HCT116 (cell line): ENCODE measurements around the gene UNC5C. TPM values are rescaled to one million over a fixed set of nuclear protein-coding genes. Genes with fewer than 3 reads are reported as not detected.

ENCODE experiments used
- ATAC-seq: fragments of 200-7000 bp; cut with Tn5 transposase; 2 replicates; pipeline ENCODE4 v1.9.1; 2020; ENCODE audit warnings: mild to moderate bottlenecking, moderate library complexity
- BruUV-seq: library from RNA; stranded (reverse); fragments of 400-500 nt; replicated peaks from 2 replicates; lab custom pipeline; 2021; lab: Mats Ljungman, UMichigan
- CTCF ChIA-PET: fragments of 300-600 bp; sonication (Branson Sonifier 250); formaldehyde crosslinking; loops from one replicate; lab custom pipeline; 2021; ENCODE audit warnings: antibody characterized with exemption; lab: Charles Lee
- POLR2A ChIA-PET: fragments of 300-600, 350-600 bp; sonication (Branson Sonifier 250); formaldehyde crosslinking; loops from one replicate; lab custom pipeline; 2021; ENCODE audit warnings: antibody characterized with exemption; lab: Charles Lee
- RAD21 ChIA-PET, 2 experiments: fragments of 300-600 bp; sonication (Branson Sonifier 250); formaldehyde crosslinking; loops; one replicate each; lab custom pipeline; 2023; ENCODE audit warnings: low total read pairs in 2 of 2; ENCODE audit not compliant: uncharacterized antibody in 2 of 2, unreplicated experiment in 2 of 2, low non-redundant PET in 1 of 2; lab: Charles Lee
- DNase-seq: peaks from one replicate; pipeline ENCODE4 v3.0.0-alpha.2; 2010; ENCODE audit warnings: low read depth, low spot score
- H2AFZ ChIP-seq: fragments of 200-600 bp; shearing (Covaris generic), sonication (generic); 2 replicates; pipeline ENCODE4 v1.6.1; 2017; ENCODE audit warnings: low read depth, mixed run types, mixed read lengths, antibody characterized with exemption, low read length; ENCODE audit not compliant: poor library complexity, severe bottlenecking
- H3K27ac ChIP-seq: 2 replicates; pipeline ENCODE4 v1.5.1; 2012; ENCODE audit warnings: low read depth, low read length
- H3K27me3 ChIP-seq: fragments of 200-600 bp; sonication (generic); 2 replicates; pipeline ENCODE4 v1.6.1; 2016; ENCODE audit warnings: mixed run types, low read length, mixed read lengths; ENCODE audit not compliant: insufficient read depth
- H3K36me3 ChIP-seq, 2 experiments: fragments of 200-500 bp in 1 of 2; fragments of 200-600 bp in 1 of 2; sonication (Bioruptor generic) in 1 of 2; sonication (generic) in 1 of 2; 2 replicates each; pipeline versions ENCODE4 v1.5.1 to v1.6.1; 2014 to 2016; ENCODE audit warnings: low read length in 2 of 2, inconsistent platforms in 1 of 2, mixed read lengths in 1 of 2, mixed run types in 1 of 2; ENCODE audit not compliant: insufficient read depth in 2 of 2, control insufficient read depth in 1 of 2
- H3K4me1 ChIP-seq, 2 experiments: fragments of 200-600 bp in 1 of 2; sonication (generic) in 1 of 2; 2 replicates each; pipeline versions ENCODE4 v1.5.1 to v1.6.1; 2012 to 2017; ENCODE audit warnings: low read length in 2 of 2, inconsistent platforms in 1 of 2, mild to moderate bottlenecking in 1 of 2, mixed read lengths in 1 of 2, mixed run types in 1 of 2, moderate library complexity in 1 of 2; ENCODE audit not compliant: insufficient read depth in 2 of 2, control insufficient read depth in 1 of 2
- H3K4me2 ChIP-seq: fragments of 200-600 bp; sonication (generic); 2 replicates; pipeline ENCODE4 v1.6.1; 2017; ENCODE audit warnings: mixed run types, low read length, mixed read lengths
- H3K4me3 ChIP-seq, 2 experiments: fragments of 200-600 bp in 1 of 2; sonication (generic) in 1 of 2; replicated peaks in 1 of 2; 2 replicates each; pipeline ENCODE4 v1.5.1; 2011 to 2016; ENCODE audit warnings: low read length in 2 of 2, control low read depth in 1 of 2, low read depth in 1 of 2, mild to moderate bottlenecking in 1 of 2, mixed read lengths in 1 of 2, mixed run types in 1 of 2
- H3K79me2 ChIP-seq: fragments of 200-600 bp; sonication (generic); 2 replicates; pipeline ENCODE4 v1.6.1; 2017; ENCODE audit warnings: mild to moderate bottlenecking, mixed run types, low read length, moderate library complexity, mixed read lengths; ENCODE audit not compliant: insufficient read depth
- H3K9ac ChIP-seq: fragments of 200-600 bp; sonication (generic); 2 replicates; pipeline ENCODE4 v1.6.1; 2016; ENCODE audit warnings: low read length, mixed read lengths
- H3K9me2 ChIP-seq: fragments of 200-600 bp; sonication (generic), shearing (Covaris generic); 2 replicates; pipeline ENCODE4 v1.6.1; 2017; ENCODE audit warnings: mixed run types, mild to moderate bottlenecking, moderate library complexity; ENCODE audit not compliant: insufficient read depth
- H3K9me3 ChIP-seq, 2 experiments: fragments of 200-500 bp in 1 of 2; fragments of 200-600 bp in 1 of 2; sonication (Bioruptor generic) in 1 of 2; sonication (generic) in 1 of 2; 2 replicates each; pipeline ENCODE4 v1.6.1; 2014 to 2017; ENCODE audit warnings: low read length in 2 of 2, mixed read lengths in 2 of 2, inconsistent platforms in 1 of 2, low read depth in 1 of 2, mild to moderate bottlenecking in 1 of 2, mixed run types in 1 of 2, moderate library complexity in 1 of 2; ENCODE audit not compliant: control insufficient read depth in 1 of 2, insufficient read depth in 1 of 2
- H4K20me1 ChIP-seq: fragments of 200-600 bp; sonication (generic), shearing (Covaris generic); 2 replicates; pipeline ENCODE4 v1.6.1; 2017; ENCODE audit warnings: mixed run types, mild to moderate bottlenecking, moderate library complexity; ENCODE audit not compliant: insufficient read depth
- CBX3 ChIP-seq: IDR thresholded peaks from 2 replicates; pipeline ENCODE4 v1.6.1; 2012; ENCODE audit warnings: low read depth
- EGR1 ChIP-seq: IDR thresholded peaks from 2 replicates; pipeline ENCODE4 v1.6.1; 2012; ENCODE audit warnings: low read depth
- ELF1 ChIP-seq: IDR thresholded peaks from 2 replicates; pipeline ENCODE4 v1.6.1; 2012; ENCODE audit warnings: low read depth, borderline replicate concordance
- EZH2 ChIP-seq: fragments of 200-600 bp; sonication (generic); IDR thresholded peaks from 2 replicates; pipeline ENCODE4 v1.6.1; 2017; ENCODE audit warnings: antibody characterized with exemption, mixed run types
- EZH2phosphoT487 ChIP-seq: fragments of 200-600 bp; IDR thresholded peaks from 2 replicates; pipeline ENCODE4 v1.6.1; 2018; ENCODE audit warnings: antibody characterized with exemption, borderline replicate concordance
- POLR2AphosphoS5 ChIP-seq: IDR thresholded peaks from 2 replicates; pipeline ENCODE4 v1.6.1; 2011; ENCODE audit warnings: mild to moderate bottlenecking, low read depth, low read length, moderate library complexity
- RAD21 ChIP-seq: IDR thresholded peaks from 2 replicates; pipeline ENCODE4 v1.6.1; 2012; ENCODE audit warnings: low read depth, mild to moderate bottlenecking
- SP1 ChIP-seq: IDR thresholded peaks from 2 replicates; pipeline ENCODE4 v1.6.1; 2012; ENCODE audit warnings: low read depth
- SRF ChIP-seq: IDR thresholded peaks from 2 replicates; pipeline ENCODE4 v1.6.1; 2012; ENCODE audit warnings: low read depth
- YY1 ChIP-seq: IDR thresholded peaks from 2 replicates; pipeline ENCODE4 v1.6.1; 2011; ENCODE audit warnings: low read length, low read depth, moderate library complexity, mild to moderate bottlenecking; ENCODE audit not compliant: insufficient replicate concordance; ENCODE audit errors: extremely low read depth
- intact Hi-C: fragments of 100-400 bp; cut with micrococcal nuclease; formaldehyde crosslinking; loops from 2 replicates; pipeline ENCODE4 v1.10.0; 2022
- total RNA-seq: library from RNA; stranded (reverse); gene quantifications from one replicate; pipeline ENCODE4 v1.2.1, GENCODE V29; 2021; ENCODE audit not compliant: unreplicated experiment

UNC5C gene
- total RNA-seq, 1 experiment from 2014 or later, result not detected

DNA sequence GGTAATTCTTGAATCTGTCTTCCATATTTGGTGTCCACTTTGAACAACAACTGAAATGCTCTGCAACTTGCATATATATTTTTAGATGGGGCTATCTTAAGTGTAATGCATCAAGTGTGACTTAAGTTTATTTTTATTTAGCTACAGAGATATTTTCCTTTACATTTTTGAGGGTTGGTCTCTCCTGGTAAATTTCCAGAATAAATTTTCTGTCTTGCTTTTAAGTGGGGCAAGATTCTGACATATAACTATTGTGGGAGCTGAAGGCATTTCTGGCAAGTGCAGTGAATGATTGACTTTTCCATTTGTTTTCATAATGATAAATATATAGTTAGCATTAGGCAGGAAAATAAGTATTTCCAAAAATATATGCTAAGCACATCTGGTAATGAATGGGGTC, 18.8 kb downstream of the UNC5C start:
- Histone ChIP-seq H3K9me3 (no peaks in the 10 kb centered on the region), H3K27ac (no peak overlapping the region), H3K36me3 (no peaks in the 10 kb centered on the region), H3K4me2 (no peak overlapping the region), H3K27me3 (no peaks in the 10 kb centered on the region), H3K4me1 (no peaks in the 10 kb centered on the region), H3K9me2 (no peaks in the 10 kb centered on the region), H4K20me1 (no peaks in the 10 kb centered on the region), H3K79me2 (no peaks in the 10 kb centered on the region), H2AFZ (no peak overlapping the region), H3K9ac (no peak overlapping the region), H3K4me3 (no peak overlapping the region)
- ChIA-PET CTCF (no interaction called here), POLR2A (no interaction called here), RAD21 (no interaction called here)
- TF ChIP-seq EGR1, result no peak
- no peak for TF ChIP-seq YY1
- no peak for TF ChIP-seq RAD21
- no peak for TF ChIP-seq EZH2phosphoT487
- TF ChIP-seq POLR2AphosphoS5, result no peak
- TF ChIP-seq SP1, result no peak
- no peak for TF ChIP-seq CBX3
- intact Hi-C loops, result no loop called here
- DNase-seq, result no peak
- BruUV-seq, result no TSS peak
- no peak for ATAC-seq

DNA sequence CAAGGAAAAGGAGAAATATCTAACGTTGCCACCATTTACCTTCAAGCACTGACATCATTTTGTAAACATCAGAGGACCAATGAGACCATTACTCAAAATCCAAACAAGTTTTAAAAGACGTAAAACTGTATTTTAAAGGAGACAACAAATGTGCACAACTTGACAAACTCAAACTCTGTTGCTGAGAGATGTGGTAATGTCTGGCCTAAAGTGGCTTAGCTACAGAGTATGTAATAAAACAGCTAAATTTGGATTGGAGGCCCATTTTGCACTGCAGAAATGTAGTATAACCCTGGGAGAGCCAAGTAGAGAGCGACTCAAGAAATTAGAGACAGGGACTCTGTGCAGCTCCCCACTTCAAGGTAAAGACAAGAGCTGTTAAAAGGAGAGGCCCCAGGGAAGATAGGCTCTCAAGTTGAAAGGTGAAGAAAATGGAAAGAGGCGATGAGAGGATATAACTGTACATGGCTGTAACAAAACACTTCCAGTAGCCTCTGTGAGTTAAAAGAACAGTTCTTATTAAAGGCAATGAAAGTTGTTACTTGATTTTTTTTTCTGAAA, 20.3 kb downstream of the UNC5C start:
- Histone ChIP-seq H3K27ac (no peak overlapping the region), H3K27me3 (no peaks in the 10 kb centered on the region), H3K4me3 (no peak overlapping the region), H3K36me3 (no peaks in the 10 kb centered on the region), H3K9me3 (no peaks in the 10 kb centered on the region), H3K4me1 (no peaks in the 10 kb centered on the region), H3K4me2 (no peak overlapping the region), H3K79me2 (no peaks in the 10 kb centered on the region), H3K9ac (no peak overlapping the region), H2AFZ (no peak overlapping the region), H3K9me2 (no peaks in the 10 kb centered on the region), H4K20me1 (no peaks in the 10 kb centered on the region)
- ChIA-PET POLR2A (no interaction called here), CTCF (no interaction called here), RAD21 (no interaction called here)
- BruUV-seq, result no TSS peak
- no peak for TF ChIP-seq SP1
- TF ChIP-seq EGR1, result no peak
- TF ChIP-seq ELF1, result no peak
- TF ChIP-seq EZH2, result no peak
- no peak for TF ChIP-seq YY1
- no peak for TF ChIP-seq RAD21
- no peak for TF ChIP-seq SRF
- no peak for TF ChIP-seq POLR2AphosphoS5
- intact Hi-C loops, result no loop called here
- ATAC-seq (no peak; the same call in 1 of the 2 replicates), DNase-seq (no peak)
